Uterus (tissue), 4 donors: Measurements from ENCODE around the gene CHD2. TPM values are rescaled to one million over a fixed set of nuclear protein-coding genes. Genes with fewer than 3 reads are reported as not detected.

ENCODE experiments used
- DNase-seq, 2 donors: peaks; one replicate each; pipeline ENCODE4 v3.0.0-alpha.2; 2019 to 2020
- H3K27ac ChIP-seq, 2 donors: fragments of 200-600 bp; sonication (generic); 1 replicate in 1 of 2; 2 replicates in 1 of 2; pipeline ENCODE4 v1.5.1; 2016 to 2018
- H3K27me3 ChIP-seq, 2 donors: fragments of 200-600 bp; sonication (generic); one replicate each; pipeline ENCODE4 v1.5.1; 2018 to 2019; ENCODE audit warnings: control low read depth in 1 of 2
- H3K36me3 ChIP-seq, 2 donors: fragments of 200-600 bp; sonication (generic); one replicate each; pipeline ENCODE4 v1.5.1; 2019; ENCODE audit warnings: control low read depth in 1 of 2
- H3K4me1 ChIP-seq, 2 donors: fragments of 200-600 bp; sonication (generic); one replicate each; pipeline ENCODE4 v1.5.1; 2018 to 2019; ENCODE audit warnings: control low read depth in 1 of 2
- H3K4me3 ChIP-seq, 2 donors: fragments of 200-600 bp; sonication (generic); 1 replicate in 1 of 2; 2 replicates in 1 of 2; pipeline ENCODE4 v1.5.1; 2018 to 2019; ENCODE audit warnings: mild to moderate bottlenecking in 1 of 2
- H3K9me3 ChIP-seq, 2 donors: fragments of 200-600 bp; sonication (generic); one replicate each; pipeline ENCODE4 v1.5.1; 2019; ENCODE audit warnings: control low read depth in 1 of 2
- CTCF ChIP-seq, 4 experiments: fragments of 200-600 bp in 2 of 4; fragments of 450-650 bp in 2 of 4; sonication (generic) in 2 of 4; IDR thresholded peaks; one replicate each; pipeline ENCODE4 v1.5.1; 2016 to 2019; ENCODE audit warnings: antibody characterized with exemption in 4 of 4, mild to moderate bottlenecking in 2 of 4, moderate library complexity in 1 of 4
- POLR2A ChIP-seq, 2 donors: fragments of 450-650 bp; IDR thresholded peaks; one replicate each; pipeline ENCODE4 v1.6.1; 2016; ENCODE audit warnings: antibody characterized with exemption in 2 of 2, mild to moderate bottlenecking in 1 of 2, moderate library complexity in 1 of 2
- intact Hi-C: fragments of 100-400 bp; cut with DNase I; formaldehyde crosslinking; loops from one replicate; pipeline ENCODE4 v1.15.1; 2023; ENCODE audit warnings: low total_unique reads
- total RNA-seq, 4 donors: library from RNA; depleted of rRNA in 3 of 4; stranded (reverse); fragments of >200 nt in 3 of 4; gene quantifications; one replicate each; pipeline versions ENCODE4 v1.1.0 to v1.2.4, GENCODE V29; 2014 to 2023
- donor health status: DM: yes; HTN: yes; CAD: no.

Gene CHD2
- total RNA-seq, 4 donors from 2014 or later: 71.0 to 166 (median 152) TPM

GRCh38 chr15:92984161-92984560 is 84.0 kb downstream of the CHD2 start:
- Histone ChIP-seq H3K27me3 (no peaks in the 10 kb centered on the region), H3K36me3 (no peaks in the 10 kb centered on the region), H3K27ac (no peak overlapping the region), H3K9me3 (no peaks in the 10 kb centered on the region), H3K4me1 (no peaks in the 10 kb centered on the region), H3K4me3 (no peak overlapping the region)
- no peak for TF ChIP-seq CTCF (IDR thresholded peaks at IDR 0.05)
- TF ChIP-seq POLR2A (IDR thresholded peaks at IDR 0.05): no peak
- intact Hi-C loops: no loop called here
- DNase-seq: no peak

- Histone ChIP-seq H3K27me3 (no peaks in the 10 kb centered on the region), H3K36me3 (no peaks in the 10 kb centered on the region), H3K4me3 (no peak overlapping the region), H3K9me3 (no peaks in the 10 kb centered on the region), H3K4me1 (no peaks in the 10 kb centered on the region), H3K27ac (no peak overlapping the region)
- no peak for DNase-seq
- intact Hi-C loops: no loop called here
- TF ChIP-seq POLR2A (IDR thresholded peaks at IDR 0.05) (no peak), CTCF (IDR thresholded peaks at IDR 0.05) (no peak)
These were observed 89.3 kb downstream of the CHD2 start for GRCh38 chr15:92989470-92989869.

GRCh38 chr15:92990031-92990430 is 89.9 kb downstream of the CHD2 start:
- no peaks in the 10 kb centered on the region for H3K27me3 ChIP-seq
- intact Hi-C loops: no loop called here
- H3K4me3 ChIP-seq: no peak overlapping the region
- TF ChIP-seq CTCF (IDR thresholded peaks at IDR 0.05): no peak
- no peak for TF ChIP-seq POLR2A (IDR thresholded peaks at IDR 0.05)
- H3K4me1 ChIP-seq: no peaks in the 10 kb centered on the region
- H3K36me3 ChIP-seq: no peaks in the 10 kb centered on the region
- H3K27ac ChIP-seq: no peak overlapping the region
- no peak for DNase-seq
- no peaks in the 10 kb centered on the region for H3K9me3 ChIP-seq

GRCh38 chr15:92992720-92993119 is 92.6 kb downstream of the CHD2 start:
- no peak for DNase-seq
- Histone ChIP-seq H3K4me1 (no peaks in the 10 kb centered on the region), H3K9me3 (no peaks in the 10 kb centered on the region), H3K27me3 (no peaks in the 10 kb centered on the region), H3K27ac (no peak overlapping the region), H3K36me3 (no peaks in the 10 kb centered on the region), H3K4me3 (no peak overlapping the region)
- intact Hi-C loops: no loop called here
- TF ChIP-seq POLR2A (IDR thresholded peaks at IDR 0.05) (no peak), CTCF (IDR thresholded peaks at IDR 0.05) (no peak)

GRCh38 chr15:92997821-92998220 is 97.7 kb downstream of the CHD2 start:
- H3K4me3 ChIP-seq: no peak overlapping the region
- peaks cover 0 to 5% of the 10 kb centered on the region in 2 donors for H3K4me1 ChIP-seq
- intact Hi-C loops: no loop called here
- no peak for TF ChIP-seq POLR2A (IDR thresholded peaks at IDR 0.05)
- TF ChIP-seq CTCF (IDR thresholded peaks at IDR 0.05): no peak
- no peaks in the 10 kb centered on the region for H3K27me3 ChIP-seq
- no peak overlapping the region for H3K27ac ChIP-seq
- DNase-seq: no peak
- no peaks in the 10 kb centered on the region for H3K9me3 ChIP-seq
- H3K36me3 ChIP-seq: no peaks in the 10 kb centered on the region
